ENCODE measurements around the gene RRP7A.

RRP7A gene

GRCh38 chr22:42470366-42471082, 49.1 kb downstream of the RRP7A start:
- no peak overlapping the region for H3K4me2 ChIP-seq

DNA sequence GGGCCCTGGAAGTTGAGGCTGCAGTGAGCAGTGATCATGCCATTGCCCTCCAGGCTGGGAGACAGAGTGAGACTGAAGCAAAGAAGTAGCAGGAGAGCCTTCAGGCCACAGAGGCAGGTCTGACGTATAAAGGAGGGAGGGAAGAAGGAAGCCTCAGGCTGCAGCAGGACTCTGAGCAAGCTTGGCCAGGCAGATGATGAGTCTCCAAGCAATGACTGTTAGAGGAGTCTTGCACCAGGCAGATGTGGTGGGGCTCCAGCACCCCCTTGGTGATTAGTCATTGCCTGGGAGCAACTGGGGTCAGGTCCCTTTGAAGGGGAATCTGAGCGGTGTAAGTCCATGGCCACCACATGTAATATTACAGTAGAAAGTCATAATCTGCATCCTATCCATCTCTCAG, 50.8 kb downstream of the RRP7A start:
- Histone ChIP-seq H3K36me3 (no peaks in the 10 kb centered on the region), H3K4me3 (no peak overlapping the region), H3K27me3 (no peaks in the 10 kb centered on the region), H3K4me1 (peaks cover 0 to 18% (median 12%) of the 10 kb centered on the region in 10 experiments; a peak in 15 of 20 replicates), H3K27ac (no peak overlapping the region), H3K9me3 (replicated peaks in 1 of 11) (no peaks in the 10 kb centered on the region), H3K9ac (no peak overlapping the region), H3K4me2 (no peak overlapping the region), H4K20me1 (no peaks in the 10 kb centered on the region)
- TF ChIP-seq Cebpa-rat (IDR thresholded peaks at IDR 0.05): no peak

More at GRCh38 chr22:42470366-42471082, 49.1 kb downstream of the RRP7A start:
- Histone ChIP-seq H3K4me1 (peaks cover 0 to 18% (median 12%) of the 10 kb centered on the region in 10 experiments; a peak in 15 of 20 replicates), H3K27me3 (no peaks in the 10 kb centered on the region), H4K20me1 (no peaks in the 10 kb centered on the region), H3K9me3 (replicated peaks in 1 of 11) (no peaks in the 10 kb centered on the region), H3K27ac (no peak overlapping the region), H3K4me3 (no peak overlapping the region), H3K9ac (no peak overlapping the region), H3K36me3 (no peaks in the 10 kb centered on the region)
- no peak for TF ChIP-seq Cebpa-rat (IDR thresholded peaks at IDR 0.05)

DNA sequence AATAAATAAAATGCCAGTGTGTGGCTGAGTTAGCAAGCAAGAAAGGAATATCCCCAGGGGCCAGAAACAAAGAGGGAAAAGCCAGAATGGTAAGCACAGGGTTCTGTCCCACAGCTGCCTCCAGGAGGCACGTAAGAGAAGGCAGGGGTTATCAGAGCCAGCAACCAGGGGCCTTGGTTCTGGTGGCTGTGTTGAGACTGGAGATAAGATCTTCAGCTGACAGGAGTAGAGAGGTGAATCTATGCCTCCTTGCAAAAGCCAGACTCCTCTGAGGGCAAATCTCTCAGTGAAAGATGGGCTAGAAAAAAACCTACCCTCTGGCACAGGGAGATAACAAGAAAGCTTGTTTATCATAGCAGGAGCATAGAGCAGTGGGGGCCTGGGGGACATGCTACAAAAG, 57.6 kb downstream of the RRP7A start:
- Histone ChIP-seq H4K20me1 (no peaks in the 10 kb centered on the region), H3K9me3 (replicated peaks in 1 of 11) (no peaks in the 10 kb centered on the region), H3K4me3 (no peak overlapping the region), H3K36me3 (no peaks in the 10 kb centered on the region), H3K9ac (no peak overlapping the region), H3K27ac (no peak overlapping the region; a peak in 1 of 22 replicates), H3K27me3 (no peaks in the 10 kb centered on the region), H3K4me1 (peaks cover 8 to 37% (median 20%) of the 10 kb centered on the region in 10 experiments; a peak in 18 of 20 replicates), H3K4me2 (peak overlapping the region in 5 of 11 experiments; percentile 21 to 40 (median 27); a peak in 7 of 22 replicates)
- TF ChIP-seq Cebpa-rat (IDR thresholded peaks at IDR 0.05): no peak

- Histone ChIP-seq H3K36me3 (no peaks in the 10 kb centered on the region), H3K4me3 (no peak overlapping the region), H3K27ac (no peak overlapping the region), H3K4me2 (peak overlapping the region in 4 of 11 experiments; percentile 26 to 40 (median 32); a peak in 4 of 22 replicates), H3K27me3 (no peaks in the 10 kb centered on the region), H3K9ac (no peak overlapping the region), H3K9me3 (replicated peaks in 1 of 11) (peaks cover 0 to 1% (median 0%) of the 10 kb centered on the region in 11 experiments; a peak in 2 of 22 replicates), H4K20me1 (no peaks in the 10 kb centered on the region), H3K4me1 (peaks cover 8 to 37% (median 20%) of the 10 kb centered on the region in 10 experiments; a peak in 18 of 20 replicates)
- no peak for TF ChIP-seq Cebpa-rat (IDR thresholded peaks at IDR 0.05)
Observed at GRCh38 chr22:42461511-42461910, 58.1 kb downstream of the RRP7A start.
